GM12878 (cell line): ENCODE data around the gene SASH1. TPM values are rescaled to one million over a fixed set of nuclear protein-coding genes. Genes with fewer than 3 reads are reported as not detected.

Experiments used
- BACH1 ChIP-seq: fragments of 450-650 bp; IDR thresholded peaks from 2 replicates; pipeline ENCODE4 v1.6.1; 2017; ENCODE audit warnings: mild to moderate bottlenecking, borderline replicate concordance
- CHD1 ChIP-seq: IDR thresholded peaks from 2 replicates; pipeline ENCODE4 v1.6.1; 2012; ENCODE audit warnings: low read depth, low read length, improper control_type of control experiment
- EZH2 ChIP-seq: IDR thresholded peaks from 2 replicates; pipeline ENCODE4 v1.6.1; 2012; ENCODE audit warnings: low read depth, mild to moderate bottlenecking, control low read depth, inconsistent platforms, low read length, borderline replicate concordance; ENCODE audit not compliant: control insufficient read depth
- NR2C2 ChIP-seq: IDR thresholded peaks from 2 replicates; pipeline ENCODE4 v1.6.1; 2011; ENCODE audit warnings: borderline replicate concordance, low read depth; ENCODE audit not compliant: control insufficient read depth, insufficient read length
- RAD21 ChIP-seq: IDR thresholded peaks from 2 replicates; pipeline ENCODE4 v1.6.1; 2011; ENCODE audit warnings: mild to moderate bottlenecking, low read depth, low read length, moderate library complexity; ENCODE audit not compliant: insufficient read depth
- RUNX3 ChIP-seq: IDR thresholded peaks from 2 replicates; pipeline ENCODE4 v1.6.1; 2012; ENCODE audit warnings: low read length, inconsistent platforms
- SUZ12 ChIP-seq: fragments of 200-600 bp; sonication (generic); IDR thresholded peaks from one replicate; pipeline ENCODE4 v1.6.1; 2018; ENCODE audit warnings: antibody characterized with exemption, mild to moderate bottlenecking; ENCODE audit not compliant: unreplicated experiment
- ZNF217 ChIP-seq: fragments of 450-650 bp; IDR thresholded peaks from 2 replicates; pipeline ENCODE4 v1.6.1; 2017; ENCODE audit warnings: antibody characterized with exemption, mild to moderate bottlenecking
- ZNF274 ChIP-seq: IDR thresholded peaks from one replicate; pipeline ENCODE4 v1.8.0; 2011; ENCODE audit not compliant: insufficient read length, insufficient read depth
- polyA plus RNA-seq, 11 experiments: library from polyadenylated mRNA; depleted of rRNA in 4 of 11; unstranded in 6 of 11; stranded (reverse) in 5 of 11; fragments of >200 nt; fragmentation: Nextera tagmentation in 4 of 11; fragmentation: Illumina TruSeq in 1 of 11; extraction: Ambion mirVana in 4 of 11; extraction: Trizol in 1 of 11; gene quantifications; 1 replicate in 1 of 11; 2 replicates in 10 of 11; pipeline versions ENCODE4 v1.2.1 to v1.2.3, GENCODE V29; 2011 to 2016; ENCODE audit warnings: inconsistent platforms in 2 of 11, missing spikeins in 2 of 11, low read depth in 1 of 11
- total RNA-seq, 4 experiments: library from RNA; depleted of rRNA in 3 of 4; stranded (reverse); fragments of >200 nt in 3 of 4; fragmentation: Illumina TruSeq in 1 of 4; extraction: Trizol in 1 of 4; gene quantifications; 2 replicates each; pipeline versions ENCODE4 v1.2.1 to v1.2.3, GENCODE V29; 2013 to 2021
- TF ChIP-seq, protein P1 (sequence below), 3 experiments: IDR thresholded peaks in 2 of 3; conservative IDR thresholded peaks in 1 of 3; 2 replicates each; pipeline ENCODE4 v1.5.1; 2011; ENCODE audit warnings: low read depth in 3 of 3, low read length in 3 of 3, mild to moderate bottlenecking in 3 of 3, control low read depth in 2 of 3, moderate library complexity in 2 of 3, inconsistent platforms in 1 of 3, mixed read lengths in 1 of 3; ENCODE audit not compliant: control insufficient read depth in 2 of 3, insufficient read depth in 1 of 3; ENCODE audit errors: extremely low read depth in 1 of 3
- TF ChIP-seq, protein P2 (sequence below): IDR thresholded peaks from 2 replicates; pipeline ENCODE4 v1.6.1; 2012; ENCODE audit warnings: low read depth, low read length, improper control_type of control experiment
- TF ChIP-seq, protein P3 (sequence below): fragments of 450-650 bp; IDR thresholded peaks from 2 replicates; pipeline ENCODE4 v1.6.1; 2017; ENCODE audit warnings: mild to moderate bottlenecking

SASH1 gene
- total and polyA plus RNA-seq, 10 of the 15 experiments (the other 5 are each of a cell fraction or from before 2014, with no cell fraction given) = 0.01 to 0.73 (median 0.14) TPM; not detected in 4

DNA sequence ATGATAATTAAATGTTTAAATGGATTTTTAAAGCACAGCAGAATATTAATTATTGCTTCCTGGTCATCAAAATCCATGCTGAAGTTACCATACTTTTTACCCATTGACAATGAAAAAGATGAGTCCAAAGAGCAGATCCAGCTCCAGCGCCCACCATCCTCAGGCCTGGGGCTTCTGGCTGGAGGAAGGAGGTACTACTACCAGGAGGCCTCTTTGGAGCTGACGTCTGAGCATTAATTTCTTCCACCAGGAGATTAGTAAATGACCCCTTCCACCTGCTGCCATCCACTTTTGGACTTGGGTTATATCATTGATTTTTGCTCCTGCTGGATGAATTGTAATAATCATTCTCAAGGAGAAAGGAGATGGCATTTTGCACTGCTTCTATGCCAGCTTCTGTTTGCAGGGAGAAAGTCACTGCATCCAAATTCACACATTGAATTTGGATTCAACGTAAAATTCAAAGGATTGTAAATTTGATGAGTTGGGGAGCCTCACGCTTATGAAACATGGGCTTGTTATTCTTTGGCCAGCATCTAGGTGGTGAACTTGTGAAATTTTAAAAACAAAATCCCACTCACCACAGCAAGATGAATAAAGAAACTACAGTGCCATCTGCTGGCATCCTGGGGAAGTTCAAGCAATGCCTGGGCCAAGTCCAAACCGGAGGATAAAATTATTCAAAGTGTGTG lies 121.8 kb downstream of the SASH1 start (continued):
- TF ChIP-seq, protein P1, sequence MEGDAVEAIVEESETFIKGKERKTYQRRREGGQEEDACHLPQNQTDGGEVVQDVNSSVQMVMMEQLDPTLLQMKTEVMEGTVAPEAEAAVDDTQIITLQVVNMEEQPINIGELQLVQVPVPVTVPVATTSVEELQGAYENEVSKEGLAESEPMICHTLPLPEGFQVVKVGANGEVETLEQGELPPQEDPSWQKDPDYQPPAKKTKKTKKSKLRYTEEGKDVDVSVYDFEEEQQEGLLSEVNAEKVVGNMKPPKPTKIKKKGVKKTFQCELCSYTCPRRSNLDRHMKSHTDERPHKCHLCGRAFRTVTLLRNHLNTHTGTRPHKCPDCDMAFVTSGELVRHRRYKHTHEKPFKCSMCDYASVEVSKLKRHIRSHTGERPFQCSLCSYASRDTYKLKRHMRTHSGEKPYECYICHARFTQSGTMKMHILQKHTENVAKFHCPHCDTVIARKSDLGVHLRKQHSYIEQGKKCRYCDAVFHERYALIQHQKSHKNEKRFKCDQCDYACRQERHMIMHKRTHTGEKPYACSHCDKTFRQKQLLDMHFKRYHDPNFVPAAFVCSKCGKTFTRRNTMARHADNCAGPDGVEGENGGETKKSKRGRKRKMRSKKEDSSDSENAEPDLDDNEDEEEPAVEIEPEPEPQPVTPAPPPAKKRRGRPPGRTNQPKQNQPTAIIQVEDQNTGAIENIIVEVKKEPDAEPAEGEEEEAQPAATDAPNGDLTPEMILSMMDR (IDR thresholded peaks at IDR 0.05 in 2 of 3, conservative IDR thresholded peaks at IDR 0.05 in 1 of 3; ENCODE audit: control insufficient read depth in 2 of 3, extremely low read depth in 1 of 3, insufficient read depth in 1 of 3, low read depth in 3 of 3, low read length in 3 of 3) = peak; percentile 84 to 92 (median 87)
- TF ChIP-seq SUZ12 = no peak
- peak; percentile 77 for TF ChIP-seq RAD21
- no peak for TF ChIP-seq BACH1
- no peak for TF ChIP-seq CHD1
- TF ChIP-seq ZNF217 = no peak
- peak; percentile 23; the same call in 1 of the 2 replicates for TF ChIP-seq RUNX3
- no peak for TF ChIP-seq ZNF274
- TF ChIP-seq NR2C2 = no peak
- TF ChIP-seq, protein P2, sequence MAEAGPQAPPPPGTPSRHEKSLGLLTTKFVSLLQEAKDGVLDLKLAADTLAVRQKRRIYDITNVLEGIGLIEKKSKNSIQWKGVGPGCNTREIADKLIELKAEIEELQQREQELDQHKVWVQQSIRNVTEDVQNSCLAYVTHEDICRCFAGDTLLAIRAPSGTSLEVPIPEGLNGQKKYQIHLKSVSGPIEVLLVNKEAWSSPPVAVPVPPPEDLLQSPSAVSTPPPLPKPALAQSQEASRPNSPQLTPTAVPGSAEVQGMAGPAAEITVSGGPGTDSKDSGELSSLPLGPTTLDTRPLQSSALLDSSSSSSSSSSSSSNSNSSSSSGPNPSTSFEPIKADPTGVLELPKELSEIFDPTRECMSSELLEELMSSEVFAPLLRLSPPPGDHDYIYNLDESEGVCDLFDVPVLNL = no peak
- TF ChIP-seq, protein P3, sequence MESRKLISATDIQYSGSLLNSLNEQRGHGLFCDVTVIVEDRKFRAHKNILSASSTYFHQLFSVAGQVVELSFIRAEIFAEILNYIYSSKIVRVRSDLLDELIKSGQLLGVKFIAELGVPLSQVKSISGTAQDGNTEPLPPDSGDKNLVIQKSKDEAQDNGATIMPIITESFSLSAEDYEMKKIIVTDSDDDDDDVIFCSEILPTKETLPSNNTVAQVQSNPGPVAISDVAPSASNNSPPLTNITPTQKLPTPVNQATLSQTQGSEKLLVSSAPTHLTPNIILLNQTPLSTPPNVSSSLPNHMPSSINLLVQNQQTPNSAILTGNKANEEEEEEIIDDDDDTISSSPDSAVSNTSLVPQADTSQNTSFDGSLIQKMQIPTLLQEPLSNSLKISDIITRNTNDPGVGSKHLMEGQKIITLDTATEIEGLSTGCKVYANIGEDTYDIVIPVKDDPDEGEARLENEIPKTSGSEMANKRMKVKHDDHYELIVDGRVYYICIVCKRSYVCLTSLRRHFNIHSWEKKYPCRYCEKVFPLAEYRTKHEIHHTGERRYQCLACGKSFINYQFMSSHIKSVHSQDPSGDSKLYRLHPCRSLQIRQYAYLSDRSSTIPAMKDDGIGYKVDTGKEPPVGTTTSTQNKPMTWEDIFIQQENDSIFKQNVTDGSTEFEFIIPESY = no peak
- no peak for TF ChIP-seq EZH2
